K562 (cell line): ENCODE results near the gene PTPRO. TPM values are rescaled to one million over a fixed set of nuclear protein-coding genes. Genes with fewer than 3 reads are reported as not detected.
A peak's percentile ranks its signal among the peaks of the same experiment; 100 is the strongest.

Experiments used
- ATAC-seq: fragments of 200-7000 bp; cut with Tn5 transposase; 3 replicates; pipeline ENCODE4 v1.9.1; 2020; ENCODE audit warnings: moderate library complexity
- BruUV-seq: library from RNA; stranded (reverse); fragments of 400-500 nt; replicated peaks from 2 replicates; lab custom pipeline; 2021; lab: Mats Ljungman, UMichigan
- CTCF ChIA-PET: fragments of 300-600 bp; formaldehyde crosslinking; extraction: SDS; loops from one replicate; lab custom pipeline; 2021; ENCODE audit warnings: low intra/inter-chr PET ratio; lab: Yijun Ruan, JAX
- POLR2A ChIA-PET: fragments of 300-600, 350-650 bp; sonication (Branson Sonifier 250); formaldehyde crosslinking; extraction: SDS; loops from one replicate; lab custom pipeline; 2021; ENCODE audit warnings: antibody characterized with exemption, inconsistent platforms; lab: Yijun Ruan, JAX
- DNase-seq, 4 experiments: peaks; one replicate each; pipeline versions ENCODE4 v3.0.0 to v3.0.0-alpha.2; 2011 to 2018; ENCODE audit warnings: low spot score in 3 of 4, mixed read lengths in 3 of 4; ENCODE audit errors: extremely low read depth in 1 of 4
- FAIRE-seq: peaks from 2 replicates; lab custom pipeline; 2011; peaks lifted over from hg19 to GRCh38; lab: Jason Lieb, UNC
- H2AFZ ChIP-seq: 2 replicates; pipeline ENCODE4 v1.6.0; 2011; ENCODE audit warnings: low read depth, low read length, control low read depth, inconsistent platforms
- H3K27ac ChIP-seq: fragments of 200-600 bp; 3 replicates; pipeline ENCODE4 v1.8.0; 2011; ENCODE audit warnings: low read depth, mild to moderate bottlenecking, control low read depth, inconsistent platforms, low read length, moderate library complexity, mixed read lengths; ENCODE audit errors: extremely low read depth
- H3K27me3 ChIP-seq, 2 experiments: fragments of 300-600 bp in 1 of 2; 2 replicates in 1 of 2; 3 replicates in 1 of 2; pipeline versions ENCODE4 v1.6.0 to v1.8.0; 2011; ENCODE audit warnings: inconsistent platforms in 2 of 2, low read length in 2 of 2, mild to moderate bottlenecking in 1 of 2, mixed read lengths in 1 of 2, moderate library complexity in 1 of 2; ENCODE audit not compliant: control insufficient read depth in 2 of 2, insufficient read depth in 2 of 2
- H3K36me3 ChIP-seq: fragments of 300-600 bp; 3 replicates; pipeline ENCODE4 v1.8.0; 2011; ENCODE audit warnings: mild to moderate bottlenecking, low read length, inconsistent platforms; ENCODE audit not compliant: control insufficient read depth, insufficient read depth
- H3K4me1 ChIP-seq, 2 experiments: fragments of 200-600 bp in 1 of 2; replicated peaks in 1 of 2; 2 replicates in 1 of 2; 3 replicates in 1 of 2; pipeline versions ENCODE4 v1.5.1 to v1.8.0; 2011; ENCODE audit warnings: inconsistent platforms in 2 of 2, low read length in 2 of 2, mild to moderate bottlenecking in 1 of 2, mixed read lengths in 1 of 2, moderate library complexity in 1 of 2; ENCODE audit not compliant: control insufficient read depth in 2 of 2, insufficient read depth in 2 of 2
- H3K4me2 ChIP-seq: 2 replicates; pipeline ENCODE4 v1.6.1; 2011; ENCODE audit warnings: low read length, control low read depth, inconsistent platforms, mixed read lengths; ENCODE audit not compliant: insufficient read depth
- H3K4me3 ChIP-seq: fragments of 200-600 bp; sonication (generic), shearing (Covaris generic); 2 replicates; pipeline ENCODE4 v1.5.1; 2016; ENCODE audit warnings: control low read depth, inconsistent platforms
- H3K79me2 ChIP-seq: fragments of 200-600 bp; 3 replicates; pipeline ENCODE4 v1.8.0; 2011; ENCODE audit warnings: low read length, inconsistent platforms; ENCODE audit not compliant: control insufficient read depth, insufficient read depth
- H3K9ac ChIP-seq, 2 experiments: 2 replicates each; pipeline versions ENCODE4 v1.6.0 to v1.6.1; 2011; ENCODE audit warnings: low read depth in 2 of 2, low read length in 2 of 2, control low read depth in 1 of 2, inconsistent platforms in 1 of 2, mild to moderate bottlenecking in 1 of 2, mixed read lengths in 1 of 2; ENCODE audit not compliant: insufficient read depth in 1 of 2
- H3K9me1 ChIP-seq: one replicate; pipeline ENCODE4 v1.6.0; 2011; ENCODE audit warnings: inconsistent platforms, mild to moderate bottlenecking, low read length, moderate library complexity; ENCODE audit not compliant: control insufficient read depth, insufficient read depth
- H3K9me3 ChIP-seq: replicated peaks from 2 replicates; pipeline ENCODE4 v1.5.1; 2011; ENCODE audit warnings: low read depth, low read length, inconsistent platforms; ENCODE audit not compliant: control insufficient read depth, insufficient read depth
- H4K20me1 ChIP-seq: replicated peaks from 2 replicates; pipeline ENCODE4 v1.6.1; 2011; ENCODE audit warnings: low read length, inconsistent platforms, mixed read lengths; ENCODE audit not compliant: control insufficient read depth, insufficient read depth
- CREB3L1 ChIP-seq: fragments of 450-650 bp; IDR thresholded peaks from 2 replicates; pipeline ENCODE4 v1.6.1; 2014; ENCODE audit warnings: low read depth, mild to moderate bottlenecking, moderate library complexity, borderline replicate concordance
- GABPA ChIP-seq: fragments of 200-800 bp; sonication (Bioruptor generic); conservative IDR thresholded peaks from 2 replicates; pipeline ENCODE4 v1.6.1; 2016; ENCODE audit warnings: low read depth, missing genetic modification characterization, missing compliant biosample characterization
- MCM7 ChIP-seq, 2 experiments: fragments of 450-650 bp; IDR thresholded peaks; 2 replicates each; pipeline ENCODE4 v1.6.1; 2016 to 2018
- MEF2D ChIP-seq: conservative IDR thresholded peaks from 2 replicates; pipeline ENCODE4 v1.6.1; 2016; ENCODE audit warnings: low read depth, missing genetic modification characterization, missing compliant biosample characterization
- MYC ChIP-seq, 2 experiments: fragments of 250-450 bp in 1 of 2; sonication (Bioruptor Pico) in 1 of 2; IDR thresholded peaks; 2 replicates each; pipeline versions ENCODE4 v1.5.1 to v1.6.1; 2012 to 2021; ENCODE audit warnings: low read depth in 2 of 2, borderline replicate concordance in 1 of 2, improper control_type of control experiment in 1 of 2, low read length in 1 of 2, mild to moderate bottlenecking in 1 of 2, moderate library complexity in 1 of 2
- TCF7L2 ChIP-seq: fragments of 150-350 bp; IDR thresholded peaks from 2 replicates; pipeline ENCODE4 v1.6.1; 2016; ENCODE audit warnings: low read depth, mild to moderate bottlenecking, low read length, moderate library complexity
- ZC3H4 ChIP-seq: sonication (generic); formaldehyde crosslinking; IDR thresholded peaks from 2 replicates; pipeline ENCODE4 v1.9.0; 2021; ENCODE audit warnings: missing genetic modification reagents, borderline replicate concordance
- ZNF143 ChIP-seq: sonication (generic); formaldehyde crosslinking; IDR thresholded peaks from 2 replicates; pipeline ENCODE4 v1.9.0; 2022; ENCODE audit warnings: mild to moderate bottlenecking, missing genetic modification reagents
- ZNF384 ChIP-seq: IDR thresholded peaks from 2 replicates; pipeline ENCODE4 v1.6.1; 2012; ENCODE audit warnings: low read depth, low read length, improper control_type of control experiment
- ZNF436 ChIP-seq: fragments of 250-450, 450-650 bp; sonication (Bioruptor Pico); formaldehyde crosslinking; IDR thresholded peaks from 2 replicates; pipeline ENCODE4 v1.7.0; 2020; ENCODE audit warnings: mild to moderate bottlenecking
- ZNF668 ChIP-seq: fragments of 250-450 bp; sonication (Bioruptor Pico); IDR thresholded peaks from 2 replicates; pipeline ENCODE4 v1.8.0; 2022; ENCODE audit warnings: mild to moderate bottlenecking, inconsistent platforms
- WGBS: fragments of 100-300 bp; shearing (Covaris generic); methylation state at CpG from one replicate; pipeline ENCODE4 v1.1.6; 2016; ENCODE audit warnings: low coverage, mixed read lengths; ENCODE audit not compliant: insufficient coverage; ENCODE audit errors: missing lambda C conversion rate; 5-methylcytosine and 5-hydroxymethylcytosine counted together
- in situ Hi-C: fragments of 300-500 bp; cut with MboI; formaldehyde crosslinking; loops from 4 replicates; pipeline ENCODE4 v1.15.0; 2018; ENCODE audit warnings: inconsistent platforms, mixed read lengths
- intact Hi-C: fragments of 100-400 bp; cut with micrococcal nuclease; formaldehyde crosslinking; loops from 2 replicates; pipeline ENCODE4 v1.14.2; 2022
- polyA plus RNA-seq, 8 experiments: library from polyadenylated mRNA; depleted of rRNA in 4 of 8; stranded (reverse) in 5 of 8; unstranded in 3 of 8; fragments of >200 nt; fragmentation: Nextera tagmentation in 2 of 8; fragmentation: Illumina TruSeq in 1 of 8; extraction: Ambion mirVana in 2 of 8; extraction: Trizol in 1 of 8; gene quantifications; 2 replicates each; pipeline versions ENCODE4 v1.2.1 to v1.2.3, GENCODE V29; 2011 to 2014; ENCODE audit warnings: inconsistent platforms in 1 of 8, missing spikeins in 1 of 8
- total RNA-seq, 7 experiments: library from RNA; depleted of rRNA in 6 of 7; stranded (reverse); fragments of >200 nt in 6 of 7; fragmentation: Illumina TruSeq in 2 of 7; extraction: Trizol in 2 of 7; gene quantifications; 2 replicates each; pipeline versions ENCODE4 v1.2.1 to v1.2.3, GENCODE V29; 2011 to 2021; ENCODE audit warnings: low replicate concordance in 1 of 7

PTPRO gene
- total and polyA plus RNA-seq, 9 of the 15 experiments (the other 6 are each of a cell fraction or from before 2014, with no cell fraction given), result 0.22 TPM; not detected in 8

- ChIA-PET CTCF (no interaction called here), POLR2A (no interaction called here)
- no peak overlapping the region for H3K4me3 ChIP-seq
- intact Hi-C loops, result no loop called here
- H3K4me1 ChIP-seq, result no peaks in the 10 kb centered on the region
- no peak for DNase-seq
- no peaks in the 10 kb centered on the region for H3K9me3 ChIP-seq
- no peak overlapping the region for H3K4me2 ChIP-seq
- no peaks in the 10 kb centered on the region for H3K27me3 ChIP-seq
- WGBS, result 0% methylated on average over 2 of the region's 2 CpGs
- no peaks in the 10 kb centered on the region for H4K20me1 ChIP-seq
- no peak overlapping the region for H3K9ac ChIP-seq
- H3K79me2 ChIP-seq, result no peaks in the 10 kb centered on the region
- no peaks in the 10 kb centered on the region for H3K36me3 ChIP-seq
- no peaks in the 10 kb centered on the region for H3K9me1 ChIP-seq
- no peak overlapping the region for H3K27ac ChIP-seq
- FAIRE-seq, result no peak
- ATAC-seq, result no peak
- TF ChIP-seq MYC (IDR thresholded peaks at IDR 0.05; ENCODE audit: low read depth, low read length), result no peak
- no peak for TF ChIP-seq MYC (CRISPR knock-in tag; IDR thresholded peaks at IDR 0.05; ENCODE audit: borderline replicate concordance, low read depth)
- no peak for TF ChIP-seq ZNF384
- no peak for TF ChIP-seq CREB3L1
- TF ChIP-seq, all 486 proteins: peak for 0
- no TSS peak for BruUV-seq
- in situ Hi-C loops, result no loop called here
- no peak overlapping the region for H2AFZ ChIP-seq
These were observed 41.4 kb upstream of the PTPRO start for GRCh38 chr12:15280930-15281329.

- H3K27ac ChIP-seq, result no peak overlapping the region
- no peaks in the 10 kb centered on the region for H3K9me3 ChIP-seq
- no peak for DNase-seq
- no peaks in the 10 kb centered on the region for H3K9me1 ChIP-seq
- BruUV-seq, result no TSS peak
- no peak for TF ChIP-seq MCM7 (IDR thresholded peaks at IDR 0.05)
- peak; percentile 65 for TF ChIP-seq MEF2D
- TF ChIP-seq ZC3H4 (CRISPR knock-in tag), result no peak
- no peak for TF ChIP-seq GABPA (tag)
- TF ChIP-seq ZNF143 (CRISPR knock-in tag), result no peak
- no peak for TF ChIP-seq ZNF436 (CRISPR knock-in tag)
- TF ChIP-seq ZNF668, result no peak
- no peak for TF ChIP-seq TCF7L2
- H2AFZ ChIP-seq, result no peak overlapping the region
- in situ Hi-C loops, result no loop called here
- H3K9ac ChIP-seq, result no peak overlapping the region
- CTCF ChIA-PET, result no interaction called here
- no peaks in the 10 kb centered on the region for H4K20me1 ChIP-seq
- POLR2A ChIA-PET, result no interaction called here
- H3K4me2 ChIP-seq, result no peak overlapping the region
- H3K79me2 ChIP-seq, result no peaks in the 10 kb centered on the region
- WGBS, result 0% methylated on average over 1 of the region's 1 CpG
- H3K4me3 ChIP-seq, result no peak overlapping the region
- no peaks in the 10 kb centered on the region for H3K27me3 ChIP-seq
- FAIRE-seq, result no peak
- ATAC-seq, result no peak
- intact Hi-C loops, result no loop called here
- H3K4me1 ChIP-seq, result no peaks in the 10 kb centered on the region
- H3K36me3 ChIP-seq, result no peaks in the 10 kb centered on the region
These were observed 33.1 kb upstream of the PTPRO start for GRCh38 chr12:15289192-15289591.
